ENCODE data around the gene OR6N2.

OR6N2 gene

DNA sequence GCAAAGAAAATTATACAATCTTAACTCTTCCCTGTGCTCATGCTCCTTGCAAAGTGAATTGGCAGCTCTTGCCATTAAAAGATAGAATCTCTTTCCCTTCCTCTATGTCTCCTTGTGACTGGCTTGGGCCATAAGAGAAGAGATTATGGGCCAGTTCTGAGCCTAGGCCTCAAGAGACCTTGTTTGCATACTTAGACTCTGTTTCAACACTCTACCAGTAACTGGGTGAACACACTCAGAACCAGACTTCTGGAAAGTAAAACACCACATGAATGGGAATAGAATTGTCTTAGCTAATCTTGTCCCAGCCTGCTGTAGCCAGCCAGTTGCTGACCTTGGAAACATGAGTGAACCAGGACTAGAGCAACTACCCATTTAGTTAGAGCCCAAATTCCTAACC, 45.2 kb downstream of the OR6N2 start:
- DNase-seq (ENCODE audit: low spot score) = no peak
- TF ChIP-seq, protein P1, sequence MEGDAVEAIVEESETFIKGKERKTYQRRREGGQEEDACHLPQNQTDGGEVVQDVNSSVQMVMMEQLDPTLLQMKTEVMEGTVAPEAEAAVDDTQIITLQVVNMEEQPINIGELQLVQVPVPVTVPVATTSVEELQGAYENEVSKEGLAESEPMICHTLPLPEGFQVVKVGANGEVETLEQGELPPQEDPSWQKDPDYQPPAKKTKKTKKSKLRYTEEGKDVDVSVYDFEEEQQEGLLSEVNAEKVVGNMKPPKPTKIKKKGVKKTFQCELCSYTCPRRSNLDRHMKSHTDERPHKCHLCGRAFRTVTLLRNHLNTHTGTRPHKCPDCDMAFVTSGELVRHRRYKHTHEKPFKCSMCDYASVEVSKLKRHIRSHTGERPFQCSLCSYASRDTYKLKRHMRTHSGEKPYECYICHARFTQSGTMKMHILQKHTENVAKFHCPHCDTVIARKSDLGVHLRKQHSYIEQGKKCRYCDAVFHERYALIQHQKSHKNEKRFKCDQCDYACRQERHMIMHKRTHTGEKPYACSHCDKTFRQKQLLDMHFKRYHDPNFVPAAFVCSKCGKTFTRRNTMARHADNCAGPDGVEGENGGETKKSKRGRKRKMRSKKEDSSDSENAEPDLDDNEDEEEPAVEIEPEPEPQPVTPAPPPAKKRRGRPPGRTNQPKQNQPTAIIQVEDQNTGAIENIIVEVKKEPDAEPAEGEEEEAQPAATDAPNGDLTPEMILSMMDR (IDR thresholded peaks at IDR 0.05; ENCODE audit: extremely low read depth, insufficient read depth, missing control alignments) = no peak
- in situ Hi-C loops (cut with MboI; ENCODE audit: low pct_unique_long_range_greater_than_20kb, low sequenced_read_pairs, unreplicated experiment) = no loop called here

DNA sequence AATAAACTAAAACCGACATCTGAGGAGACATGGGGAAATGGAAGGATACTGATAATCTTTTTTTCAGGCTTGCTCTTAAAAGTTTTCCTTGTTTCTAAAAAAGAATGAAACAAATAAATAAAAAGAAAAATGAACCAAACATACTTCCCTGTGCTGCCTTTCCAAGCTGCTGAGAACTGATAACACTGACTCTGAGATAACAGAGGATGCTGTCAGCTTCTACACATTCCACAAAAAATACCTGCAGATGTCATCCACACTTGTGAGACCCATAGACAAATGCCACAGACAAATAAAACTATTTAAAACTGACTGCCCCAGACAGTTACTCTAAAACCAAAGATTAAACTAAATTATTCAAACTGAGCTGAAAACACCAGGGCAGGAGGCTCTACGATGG, 48.5 kb downstream of the OR6N2 start:
- DNase-seq (ENCODE audit: low spot score) = no peak
- TF ChIP-seq, protein P1 (IDR thresholded peaks at IDR 0.05; ENCODE audit: extremely low read depth, insufficient read depth, missing control alignments) = no peak
- in situ Hi-C loops (cut with MboI; ENCODE audit: low pct_unique_long_range_greater_than_20kb, low sequenced_read_pairs, unreplicated experiment) = no loop called here

DNA sequence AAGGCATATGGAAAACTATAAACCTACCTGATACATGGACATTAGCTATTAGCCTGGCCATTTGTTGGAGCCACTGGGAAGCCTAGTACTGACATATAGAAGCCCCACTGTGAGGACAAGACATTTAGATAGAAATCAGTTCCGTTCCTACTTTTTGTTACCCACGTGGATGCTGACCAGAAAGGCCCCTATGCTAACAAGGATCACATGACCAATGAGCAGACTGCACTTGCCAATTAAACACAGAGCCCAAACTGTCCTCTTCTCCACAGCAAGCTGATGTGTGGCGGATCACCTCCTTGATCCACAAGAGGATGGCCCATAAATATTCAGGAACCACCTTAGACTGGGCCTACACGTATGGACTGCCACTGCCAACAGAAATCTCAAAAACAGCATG, 49.3 kb downstream of the OR6N2 start:
- TF ChIP-seq, protein P1 (IDR thresholded peaks at IDR 0.05; ENCODE audit: extremely low read depth, insufficient read depth, missing control alignments) = no peak
- no peak for DNase-seq (ENCODE audit: low spot score)
- in situ Hi-C loops (cut with MboI; ENCODE audit: low pct_unique_long_range_greater_than_20kb, low sequenced_read_pairs, unreplicated experiment) = no loop called here

DNA sequence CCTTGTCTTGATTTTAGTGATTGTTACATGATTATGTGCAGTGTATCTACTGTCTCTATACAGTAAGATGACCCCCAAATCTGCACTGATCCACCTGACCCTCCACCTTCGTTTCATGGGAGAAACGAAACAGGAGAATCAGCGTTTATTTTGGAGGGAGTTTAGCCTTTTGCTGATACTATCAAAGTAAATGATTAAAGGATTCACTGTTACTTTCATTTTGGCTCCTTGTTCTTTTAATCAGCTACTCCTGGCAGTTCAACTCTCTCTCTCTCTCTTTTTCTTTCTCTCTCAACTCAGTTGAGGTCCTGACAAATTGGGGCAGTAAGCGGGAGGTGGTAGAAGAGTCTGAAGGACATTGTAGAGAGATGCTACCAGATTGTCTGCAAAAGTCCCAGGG, 50.6 kb downstream of the OR6N2 start:
- TF ChIP-seq, protein P1 (IDR thresholded peaks at IDR 0.05; ENCODE audit: extremely low read depth, insufficient read depth, missing control alignments) = no peak
- in situ Hi-C loops (cut with MboI; ENCODE audit: low pct_unique_long_range_greater_than_20kb, low sequenced_read_pairs, unreplicated experiment) = no loop called here
- DNase-seq (ENCODE audit: low spot score) = no peak

DNA sequence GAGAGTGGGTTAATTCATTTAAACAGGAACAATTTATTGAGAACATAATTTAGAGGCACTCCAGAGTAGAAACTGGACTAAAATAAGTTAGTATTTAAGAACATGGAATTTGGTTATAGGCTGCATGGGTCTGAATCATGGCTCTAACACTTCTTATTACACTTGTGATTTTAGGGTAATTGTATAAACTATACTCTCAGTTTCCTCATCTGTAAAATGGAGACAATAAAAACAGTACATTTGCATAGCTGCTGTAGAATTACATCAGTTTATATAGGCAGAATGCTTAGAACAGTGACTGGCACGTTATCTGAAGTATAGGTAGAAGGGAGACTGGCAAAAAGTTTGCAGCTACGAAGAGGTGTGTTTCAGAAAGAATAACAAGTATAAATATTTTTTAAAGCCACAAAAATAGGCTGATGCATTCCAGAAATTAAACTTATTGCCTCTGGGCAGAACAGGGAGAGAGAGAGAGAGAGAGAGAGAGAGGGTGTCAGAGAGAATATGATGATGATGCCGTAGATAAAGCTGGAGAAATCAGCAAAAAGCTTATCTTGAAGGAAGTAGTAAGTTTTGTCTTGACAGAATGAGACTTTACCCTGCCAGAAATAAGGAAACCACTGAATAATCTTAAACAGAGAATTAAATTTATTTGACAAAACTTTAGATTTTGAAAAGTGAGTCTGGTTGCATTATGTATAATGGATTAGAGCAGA, 52.3 kb downstream of the OR6N2 start:
- in situ Hi-C loops (cut with MboI; ENCODE audit: low pct_unique_long_range_greater_than_20kb, low sequenced_read_pairs, unreplicated experiment) = no loop called here
- TF ChIP-seq, protein P1 (IDR thresholded peaks at IDR 0.05; ENCODE audit: extremely low read depth, insufficient read depth, missing control alignments) = no peak
- no peak for DNase-seq (ENCODE audit: low spot score)

DNA sequence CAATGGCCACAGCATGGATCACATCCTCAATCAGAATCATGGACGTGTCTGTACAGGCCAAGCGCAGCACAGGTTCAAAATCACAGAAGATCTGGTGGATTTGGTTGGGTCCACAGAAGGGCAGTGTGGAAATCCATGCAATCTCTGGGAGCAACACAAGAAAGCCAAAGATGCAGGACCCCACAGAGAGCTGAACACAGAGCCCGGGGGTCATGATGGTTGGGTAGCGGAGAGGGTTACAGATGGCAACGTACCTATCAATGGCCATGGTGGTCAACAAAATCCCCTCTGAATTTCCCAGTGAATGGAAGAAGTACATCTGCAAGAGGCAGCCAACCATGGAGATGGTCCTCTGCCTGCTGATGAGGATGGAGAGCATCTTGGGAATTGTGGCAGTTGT, 56.6 kb downstream of the OR6N2 start:
- TF ChIP-seq, protein P1 (IDR thresholded peaks at IDR 0.05; ENCODE audit: extremely low read depth, insufficient read depth, missing control alignments) = no peak
- in situ Hi-C loops (cut with MboI; ENCODE audit: low pct_unique_long_range_greater_than_20kb, low sequenced_read_pairs, unreplicated experiment) = no loop called here
- DNase-seq (ENCODE audit: low spot score) = no peak

Data from GM13977 (cell line).